ENCODE data around the gene EPHA6.

DNA sequence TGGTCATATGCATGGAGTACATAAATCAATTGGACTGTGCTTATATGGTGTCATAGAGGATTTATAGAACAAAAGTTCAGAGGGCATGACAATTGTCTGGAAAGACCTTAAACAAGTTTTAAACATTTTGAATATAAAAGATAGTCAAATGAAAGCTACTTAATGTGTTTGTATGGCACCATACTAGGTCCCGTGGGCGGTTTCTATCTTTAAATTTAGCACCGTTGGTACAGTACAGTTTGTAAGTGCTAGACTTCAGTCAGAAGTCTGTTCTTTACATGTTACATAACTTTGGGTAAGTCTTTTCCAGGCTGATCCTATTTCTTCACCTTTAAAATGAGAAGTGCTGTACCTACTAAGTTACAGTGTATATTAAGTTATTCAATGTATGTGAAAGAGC, 576.8 kb downstream of the EPHA6 start:
- TF ChIP-seq EZH2 (IDR thresholded peaks at IDR 0.05; ENCODE audit: borderline replicate concordance, low read length) (no peak), CTCF (IDR thresholded peaks at IDR 0.05; ENCODE audit: low read length) (no peak)

All from OCI-LY1 (cell line).